Cerebellar nuclear complex (tissue), 1 donor: ENCODE results near the gene PLA2G6.
A peak's percentile ranks its signal among the peaks of the same experiment; 100 is the strongest.
"Not testable (repeated sequence)": the region's sequence is repeated elsewhere in the genome, so short reads cannot be mapped to it uniquely, and the experiment has no call there.

Experiments
- DNase-seq, 2 experiments: peaks; one replicate each; lab custom pipeline; 2025; lab: John Stamatoyannopoulos, UW

PLA2G6 gene

GRCh38 chr22:38190581-38190980 lies 9.0 kb upstream of the PLA2G6 start:
- no peak for DNase-seq

GRCh38 chr22:38189104-38189503 lies 7.5 kb upstream of the PLA2G6 start:
- DNase-seq = no peak

GRCh38 chr22:38187413-38188212 lies 6.0 kb upstream of the PLA2G6 start:
- no peak for DNase-seq

GRCh38 chr22:38186429-38186828 lies 4.8 kb upstream of the PLA2G6 start:
- no peak for DNase-seq

- DNase-seq = no peak
Observed at GRCh38 chr22:38184788-38185187, 3.2 kb upstream of the PLA2G6 start.

- no peak for DNase-seq
Observed at GRCh38 chr22:38180841-38181452, 683 bp downstream of the PLA2G6 start.

- DNase-seq = not testable (repeated sequence)
Observed at GRCh38 chr22:38178605-38178937, 3.1 kb downstream of the PLA2G6 start.

GRCh38 chr22:38177926-38178604 lies 3.6 kb downstream of the PLA2G6 start:
- no peak for DNase-seq

- DNase-seq = not testable (repeated sequence)
Observed at GRCh38 chr22:38177571-38177925, 4.1 kb downstream of the PLA2G6 start.

- DNase-seq = no peak
Observed at GRCh38 chr22:38177044-38177443, 4.6 kb downstream of the PLA2G6 start.

GRCh38 chr22:38176170-38176741 lies 5.4 kb downstream of the PLA2G6 start:
- no peak for DNase-seq

- DNase-seq = no peak
Observed at GRCh38 chr22:38175206-38176118, 6.2 kb downstream of the PLA2G6 start.

GRCh38 chr22:38174626-38175025 lies 7.0 kb downstream of the PLA2G6 start:
- DNase-seq = no peak

- no peak for DNase-seq
Observed at GRCh38 chr22:38173641-38173906, 8.1 kb downstream of the PLA2G6 start.

- DNase-seq = no peak
Observed at GRCh38 chr22:38172832-38173640, 8.6 kb downstream of the PLA2G6 start.

- no peak for DNase-seq
Observed at GRCh38 chr22:38171927-38172831, 9.5 kb downstream of the PLA2G6 start.

GRCh38 chr22:38170469-38170868 lies 11.2 kb downstream of the PLA2G6 start:
- no peak for DNase-seq

- DNase-seq = no peak
Observed at GRCh38 chr22:38169116-38169515, 12.5 kb downstream of the PLA2G6 start.

GRCh38 chr22:38167988-38168407 lies 13.6 kb downstream of the PLA2G6 start:
- DNase-seq = peak; percentile 40 to 65
